Keratinocyte (primary cell): ENCODE data around the gene BEX2. TPM values are rescaled to one million over a fixed set of nuclear protein-coding genes. Genes with fewer than 3 reads are reported as not detected.

Experiments
- DNase-seq: peaks from one replicate; pipeline ENCODE4 v3.0.0-alpha.2; 2011; ENCODE audit warnings: low read depth, missing footprints, low spot score
- FAIRE-seq: peaks from 2 replicates; lab custom pipeline; 2011; peaks lifted over from hg19 to GRCh38; lab: Jason Lieb, UNC
- H2AFZ ChIP-seq: 2 replicates; pipeline ENCODE4 v1.6.0; 2012; ENCODE audit warnings: low read length, control low read depth, inconsistent platforms; ENCODE audit not compliant: control insufficient read depth
- H3K27ac ChIP-seq: 2 replicates; pipeline ENCODE4 v1.5.1; 2011; ENCODE audit warnings: low read length; ENCODE audit not compliant: control insufficient read depth, insufficient read depth
- H3K27me3 ChIP-seq: 3 replicates; pipeline ENCODE4 v1.6.0; 2011; ENCODE audit warnings: low read length; ENCODE audit not compliant: control insufficient read depth, insufficient read depth; ENCODE audit errors: extremely low read depth
- H3K36me3 ChIP-seq, 2 experiments: 2 replicates in 1 of 2; 3 replicates in 1 of 2; pipeline ENCODE4 v1.5.1; 2011; ENCODE audit warnings: low read length in 2 of 2, mild to moderate bottlenecking in 1 of 2; ENCODE audit not compliant: control insufficient read depth in 2 of 2, insufficient read depth in 2 of 2; ENCODE audit errors: extremely low read depth in 1 of 2
- H3K4me1 ChIP-seq: 3 replicates; pipeline ENCODE4 v1.5.1; 2011; ENCODE audit warnings: low read length; ENCODE audit not compliant: control insufficient read depth, insufficient read depth; ENCODE audit errors: extremely low read depth
- H3K4me2 ChIP-seq: 3 replicates; pipeline ENCODE4 v1.6.0; 2011; ENCODE audit warnings: low read depth, low read length; ENCODE audit not compliant: control insufficient read depth, insufficient read depth; ENCODE audit errors: extremely low read depth
- H3K4me3 ChIP-seq, 3 experiments: fragments of 200-600 bp in 1 of 3; sonication (generic) in 1 of 3; 2 replicates in 2 of 3; 3 replicates in 1 of 3; pipeline ENCODE4 v1.5.1; 2011 to 2016; ENCODE audit warnings: low read length in 3 of 3, mild to moderate bottlenecking in 3 of 3, control low read depth in 2 of 3, inconsistent platforms in 1 of 3, low read depth in 1 of 3, mixed read lengths in 1 of 3, mixed run types in 1 of 3, moderate library complexity in 1 of 3; ENCODE audit not compliant: control insufficient read depth in 2 of 3, insufficient read depth in 2 of 3; ENCODE audit errors: extremely low read depth in 1 of 3
- H3K79me2 ChIP-seq: 2 replicates; pipeline ENCODE4 v1.6.0; 2012; ENCODE audit warnings: low read length; ENCODE audit not compliant: control insufficient read depth, insufficient read depth
- H3K9ac ChIP-seq: 3 replicates; pipeline ENCODE4 v1.6.0; 2011; ENCODE audit warnings: low read length; ENCODE audit not compliant: control insufficient read depth, insufficient read depth; ENCODE audit errors: extremely low read depth
- H3K9me1 ChIP-seq: 3 replicates; pipeline ENCODE4 v1.6.0; 2011; ENCODE audit warnings: low read length; ENCODE audit not compliant: control insufficient read depth, insufficient read depth; ENCODE audit errors: extremely low read depth
- H3K9me3 ChIP-seq: 2 replicates; pipeline ENCODE4 v1.5.1; 2012; ENCODE audit warnings: low read depth, low read length; ENCODE audit not compliant: control insufficient read depth
- H4K20me1 ChIP-seq: 3 replicates; pipeline ENCODE4 v1.6.0; 2011; ENCODE audit warnings: low read length; ENCODE audit not compliant: control insufficient read depth, insufficient read depth; ENCODE audit errors: extremely low read depth
- CTCF ChIP-seq, 3 experiments: IDR thresholded peaks in 1 of 3; conservative IDR thresholded peaks in 1 of 3; optimal IDR thresholded peaks in 1 of 3; 2 replicates in 2 of 3; 3 replicates in 1 of 3; pipeline versions ENCODE3 to v1.5.1; 2011; ENCODE audit warnings: low read length in 3 of 3, mild to moderate bottlenecking in 3 of 3, moderate library complexity in 2 of 3, control low read depth in 1 of 3, inconsistent platforms in 1 of 3; ENCODE audit not compliant: insufficient read depth in 2 of 3; ENCODE audit errors: extremely low read depth in 1 of 3
- EZH2 ChIP-seq: IDR thresholded peaks from one replicate; pipeline ENCODE4 v1.6.1; 2012; ENCODE audit warnings: inconsistent platforms, mild to moderate bottlenecking, low read length, moderate library complexity
- dilution Hi-C: fragments of 300-500 bp; cut with MboI; formaldehyde crosslinking; loops from one replicate; pipeline ENCODE4 v1.7.0; 2020; ENCODE audit warnings: low sequenced_read_pairs; ENCODE audit not compliant: extremely low pct_ligation_motif_present
- polyA plus RNA-seq, 5 experiments: library from polyadenylated mRNA; depleted of rRNA in 3 of 5; stranded (reverse) in 3 of 5; stranded (forward) in 1 of 5; unstranded in 1 of 5; fragments of >200 nt; gene quantifications; 1 replicate in 1 of 5; 2 replicates in 3 of 5; 3 replicates in 1 of 5; pipeline versions ENCODE4 v1.2.1 to v1.2.3, GENCODE V29; 2011 to 2012; ENCODE audit warnings: missing spikeins in 2 of 5, low read depth in 1 of 5, low replicate concordance in 1 of 5

The BEX2 gene
- polyA plus RNA-seq, 1 donor (not counting 4 experiments of a cell fraction or from before 2014, with no cell fraction given), result 6.5 TPM

GRCh38 chrX:103338663-103339062 is 27.9 kb upstream of the BEX2 start:
- Histone ChIP-seq H4K20me1 (no peaks in the 10 kb centered on the region), H3K4me2 (no peak overlapping the region), H2AFZ (no peak overlapping the region), H3K4me1 (no peaks in the 10 kb centered on the region), H3K27me3 (no peaks in the 10 kb centered on the region), H3K79me2 (no peaks in the 10 kb centered on the region), H3K4me3 (no peak overlapping the region), H3K9me3 (no peaks in the 10 kb centered on the region), H3K27ac (no peak overlapping the region), H3K9me1 (no peaks in the 10 kb centered on the region), H3K36me3 (no peaks in the 10 kb centered on the region), H3K9ac (no peak overlapping the region)
- DNase-seq (no peak), FAIRE-seq (no peak)
- TF ChIP-seq EZH2 (no peak), CTCF (optimal IDR thresholded peaks at IDR 0.05 in 1 of 3, IDR thresholded peaks at IDR 0.05 in 1 of 3, conservative IDR thresholded peaks at IDR 0.05 in 1 of 3; ENCODE audit: extremely low read depth in 1 of 3, insufficient read depth in 2 of 3, low read length in 3 of 3) (no peak)
- dilution Hi-C loops, result no loop called here

- no peak for DNase-seq
- Histone ChIP-seq H3K79me2 (no peaks in the 10 kb centered on the region), H2AFZ (peak overlapping the region; percentile 80), H3K27me3 (peaks cover 7% of the 10 kb centered on the region), H3K27ac (no peak overlapping the region), H3K4me1 (peaks cover 5% of the 10 kb centered on the region), H4K20me1 (no peaks in the 10 kb centered on the region), H3K4me3 (peak overlapping the region in 2 of 3 experiments; percentile 29 to 34), H3K9me3 (no peaks in the 10 kb centered on the region), H3K9me1 (no peaks in the 10 kb centered on the region), H3K9ac (no peak overlapping the region), H3K36me3 (no peaks in the 10 kb centered on the region), H3K4me2 (peak overlapping the region; percentile 54)
- no peak for FAIRE-seq
- dilution Hi-C loops, result no loop called here
- TF ChIP-seq EZH2 (no peak), CTCF (optimal IDR thresholded peaks at IDR 0.05 in 1 of 3, IDR thresholded peaks at IDR 0.05 in 1 of 3, conservative IDR thresholded peaks at IDR 0.05 in 1 of 3; ENCODE audit: extremely low read depth in 1 of 3, insufficient read depth in 2 of 3, low read length in 3 of 3) (no peak)
These were observed 20.0 kb upstream of the BEX2 start for GRCh38 chrX:103330681-103331288.
